Esophagus squamous epithelium (tissue), 4 donors: Measurements from ENCODE around the gene SUSD4.

ENCODE experiments used
- CTCF ChIP-seq, 6 experiments: fragments of 450-650 bp in 4 of 6; fragments of 200-600 bp in 2 of 6; sonication (generic) in 2 of 6; IDR thresholded peaks; one replicate each; pipeline ENCODE4 v1.5.1; 2016 to 2019; ENCODE audit warnings: antibody characterized with exemption in 6 of 6, mild to moderate bottlenecking in 4 of 6, moderate library complexity in 4 of 6
- POLR2A ChIP-seq, 4 donors: fragments of 450-650 bp; IDR thresholded peaks; one replicate each; pipeline ENCODE4 v1.6.1; 2017; ENCODE audit warnings: antibody characterized with exemption in 4 of 4, mild to moderate bottlenecking in 4 of 4, moderate library complexity in 3 of 4

- no peak for TF ChIP-seq CTCF (IDR thresholded peaks at IDR 0.05)
- no peak for TF ChIP-seq POLR2A (IDR thresholded peaks at IDR 0.05)
Measured at GRCh38 chr1:223225061-223225460, 138.9 kb downstream of the SUSD4 start.
